HEK293 (cell line): ENCODE data around the gene POLL.

Experiments used
- REST ChIP-seq: fragments of 450-650 bp; formaldehyde crosslinking; IDR thresholded peaks from 2 replicates; pipeline ENCODE4 v1.5.1; 2016; ENCODE audit warnings: missing biosample characterization, missing genetic modification characterization
- TCF7L2 ChIP-seq: IDR thresholded peaks from 2 replicates; pipeline ENCODE4 v1.6.1; 2011; ENCODE audit warnings: low read depth, mild to moderate bottlenecking, inconsistent platforms, low read length, moderate library complexity, borderline replicate concordance
- ZIC2 ChIP-seq: fragments of 450-650 bp; formaldehyde crosslinking; IDR thresholded peaks from 2 replicates; pipeline ENCODE4 v1.5.1; 2016; ENCODE audit warnings: missing biosample characterization, missing genetic modification characterization
- TF ChIP-seq, protein P1 (sequence below): fragments of 450-650 bp; formaldehyde crosslinking; IDR thresholded peaks from 2 replicates; pipeline ENCODE4 v1.5.1; 2016; ENCODE audit warnings: missing biosample characterization, missing genetic modification characterization

- TF ChIP-seq REST (tag by site-specific recombination): no peak
- TF ChIP-seq ZIC2 (tag by site-specific recombination): no peak
- TF ChIP-seq, protein P1, sequence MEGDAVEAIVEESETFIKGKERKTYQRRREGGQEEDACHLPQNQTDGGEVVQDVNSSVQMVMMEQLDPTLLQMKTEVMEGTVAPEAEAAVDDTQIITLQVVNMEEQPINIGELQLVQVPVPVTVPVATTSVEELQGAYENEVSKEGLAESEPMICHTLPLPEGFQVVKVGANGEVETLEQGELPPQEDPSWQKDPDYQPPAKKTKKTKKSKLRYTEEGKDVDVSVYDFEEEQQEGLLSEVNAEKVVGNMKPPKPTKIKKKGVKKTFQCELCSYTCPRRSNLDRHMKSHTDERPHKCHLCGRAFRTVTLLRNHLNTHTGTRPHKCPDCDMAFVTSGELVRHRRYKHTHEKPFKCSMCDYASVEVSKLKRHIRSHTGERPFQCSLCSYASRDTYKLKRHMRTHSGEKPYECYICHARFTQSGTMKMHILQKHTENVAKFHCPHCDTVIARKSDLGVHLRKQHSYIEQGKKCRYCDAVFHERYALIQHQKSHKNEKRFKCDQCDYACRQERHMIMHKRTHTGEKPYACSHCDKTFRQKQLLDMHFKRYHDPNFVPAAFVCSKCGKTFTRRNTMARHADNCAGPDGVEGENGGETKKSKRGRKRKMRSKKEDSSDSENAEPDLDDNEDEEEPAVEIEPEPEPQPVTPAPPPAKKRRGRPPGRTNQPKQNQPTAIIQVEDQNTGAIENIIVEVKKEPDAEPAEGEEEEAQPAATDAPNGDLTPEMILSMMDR (tag by site-specific recombination): no peak
- TF ChIP-seq TCF7L2: no peak
Observed at GRCh38 chr10:101571271-101571925, 16.7 kb downstream of the POLL start.
